Neural progenitor cell (in vitro differentiated cells): ENCODE data around the gene CPA3.

Experiments
- EZH2 ChIP-seq: fragments of 200-600 bp; sonication (generic); IDR thresholded peaks from 2 replicates; pipeline ENCODE4 v1.6.1; 2017; ENCODE audit warnings: antibody characterized with exemption, mild to moderate bottlenecking, moderate library complexity
- EZH2phosphoT487 ChIP-seq: fragments of 200-600 bp; sonication (generic); IDR thresholded peaks from 2 replicates; pipeline ENCODE4 v1.6.1; 2017; ENCODE audit warnings: antibody characterized with exemption
- TF ChIP-seq, protein P1 (sequence below): fragments of 200-600 bp; sonication (generic); IDR thresholded peaks from 2 replicates; pipeline ENCODE4 v1.5.1; 2017; ENCODE audit warnings: antibody characterized with exemption, mild to moderate bottlenecking

DNA sequence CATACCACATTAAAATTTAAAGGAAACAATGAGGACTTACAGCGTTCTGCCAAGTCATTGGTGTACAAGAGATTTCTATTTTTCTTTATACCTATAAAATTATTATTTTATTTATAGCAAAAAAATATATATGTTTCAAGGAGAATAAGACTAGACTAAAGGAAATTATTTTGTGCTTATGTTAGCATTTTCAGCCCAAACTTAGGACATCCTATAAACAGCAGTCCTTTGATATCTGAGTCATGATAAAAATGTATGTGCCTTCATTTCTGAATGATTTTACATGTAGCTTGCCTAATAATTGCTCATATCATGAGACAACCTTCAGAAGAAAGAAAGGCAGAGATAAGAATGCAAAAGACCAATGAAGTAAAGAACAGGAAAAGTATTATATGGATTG, 16.7 kb upstream of the CPA3 start:
- TF ChIP-seq, protein P1, sequence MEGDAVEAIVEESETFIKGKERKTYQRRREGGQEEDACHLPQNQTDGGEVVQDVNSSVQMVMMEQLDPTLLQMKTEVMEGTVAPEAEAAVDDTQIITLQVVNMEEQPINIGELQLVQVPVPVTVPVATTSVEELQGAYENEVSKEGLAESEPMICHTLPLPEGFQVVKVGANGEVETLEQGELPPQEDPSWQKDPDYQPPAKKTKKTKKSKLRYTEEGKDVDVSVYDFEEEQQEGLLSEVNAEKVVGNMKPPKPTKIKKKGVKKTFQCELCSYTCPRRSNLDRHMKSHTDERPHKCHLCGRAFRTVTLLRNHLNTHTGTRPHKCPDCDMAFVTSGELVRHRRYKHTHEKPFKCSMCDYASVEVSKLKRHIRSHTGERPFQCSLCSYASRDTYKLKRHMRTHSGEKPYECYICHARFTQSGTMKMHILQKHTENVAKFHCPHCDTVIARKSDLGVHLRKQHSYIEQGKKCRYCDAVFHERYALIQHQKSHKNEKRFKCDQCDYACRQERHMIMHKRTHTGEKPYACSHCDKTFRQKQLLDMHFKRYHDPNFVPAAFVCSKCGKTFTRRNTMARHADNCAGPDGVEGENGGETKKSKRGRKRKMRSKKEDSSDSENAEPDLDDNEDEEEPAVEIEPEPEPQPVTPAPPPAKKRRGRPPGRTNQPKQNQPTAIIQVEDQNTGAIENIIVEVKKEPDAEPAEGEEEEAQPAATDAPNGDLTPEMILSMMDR: no peak
- no peak for TF ChIP-seq EZH2
- no peak for TF ChIP-seq EZH2phosphoT487
